ENCODE results near the gene ARVCF.

Gene ARVCF

DNA sequence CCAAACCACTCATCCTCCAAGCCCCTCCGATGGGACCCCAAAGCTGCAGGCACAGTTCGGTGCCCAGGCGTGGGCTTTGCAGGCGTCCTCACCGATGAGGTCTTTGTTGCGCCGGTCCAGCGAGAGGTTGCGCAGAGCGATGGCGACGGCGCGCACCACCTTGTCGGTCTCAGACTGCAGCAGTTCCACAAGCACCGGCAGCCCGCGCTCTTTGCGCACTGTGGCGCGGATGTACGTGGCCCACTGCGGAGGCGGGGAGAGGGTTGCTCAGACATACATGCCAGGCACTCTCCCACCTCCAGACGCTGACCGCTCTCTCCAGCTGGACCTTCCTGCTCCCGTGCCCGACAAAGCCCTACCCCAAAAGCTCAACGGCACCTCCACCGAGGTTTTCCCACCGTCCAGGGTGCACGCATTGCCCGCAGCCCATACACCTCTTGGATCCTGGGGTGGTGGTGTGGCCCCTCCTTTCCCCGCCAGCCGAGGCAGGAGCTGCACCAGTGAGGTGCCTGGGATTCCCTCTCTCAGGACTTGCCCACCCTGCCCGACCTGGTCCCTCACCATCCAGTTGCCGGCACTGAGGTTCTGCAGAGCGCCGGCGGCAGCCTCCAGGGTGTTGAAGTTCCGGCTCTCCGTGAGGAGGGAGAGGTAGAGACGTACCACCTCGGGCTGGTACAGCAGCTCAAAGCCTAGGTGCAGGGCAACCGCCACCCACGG is 42.9 kb downstream of the ARVCF start:
- no peak for DNase-seq (ENCODE audit: low read depth in 2 of 2)

DNA sequence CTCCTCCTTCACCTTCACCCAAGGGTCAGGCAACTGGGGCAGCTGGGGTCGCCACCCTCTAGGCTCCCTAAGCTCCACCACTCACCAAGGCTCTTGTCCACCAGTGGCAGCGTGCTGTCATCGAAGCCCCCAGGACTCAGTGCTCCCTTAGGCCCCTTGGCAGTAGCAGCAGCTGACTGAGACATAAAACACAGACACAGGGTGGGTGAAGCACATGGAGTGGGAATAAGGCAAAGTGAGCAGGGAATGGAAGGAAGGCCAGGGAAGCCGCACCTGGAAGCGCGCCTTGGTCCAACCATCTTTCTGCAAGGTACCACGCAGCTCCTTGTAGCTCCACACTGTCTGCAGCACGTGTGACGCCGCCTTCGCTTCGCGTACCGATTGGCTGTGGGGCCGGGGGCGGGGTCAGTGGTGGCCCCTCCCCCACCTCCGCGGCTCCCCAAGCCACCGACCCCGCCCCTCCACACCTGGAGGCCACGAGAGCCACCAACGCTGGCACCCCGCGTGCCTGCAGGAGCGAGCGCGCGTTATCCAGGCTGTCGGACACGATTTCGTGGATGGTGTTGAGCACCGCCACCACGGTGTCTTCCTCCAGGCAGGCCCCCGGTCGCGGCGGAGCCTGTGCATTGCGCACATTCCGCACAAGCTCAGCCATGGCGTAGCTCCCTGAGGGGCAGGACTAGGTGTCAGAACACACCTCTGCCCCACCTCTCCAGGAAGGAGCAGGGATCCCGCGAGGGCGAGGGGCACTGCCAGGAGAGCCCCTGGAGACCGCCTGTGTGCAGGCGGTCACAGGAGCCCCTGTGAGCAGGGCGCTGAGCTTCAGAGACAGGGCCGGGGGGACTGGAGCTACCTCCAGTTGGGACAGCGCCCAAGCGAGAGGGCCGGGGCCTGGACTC is 43.7 kb downstream of the ARVCF start:
- no peak for DNase-seq (ENCODE audit: low read depth in 2 of 2)

DNA sequence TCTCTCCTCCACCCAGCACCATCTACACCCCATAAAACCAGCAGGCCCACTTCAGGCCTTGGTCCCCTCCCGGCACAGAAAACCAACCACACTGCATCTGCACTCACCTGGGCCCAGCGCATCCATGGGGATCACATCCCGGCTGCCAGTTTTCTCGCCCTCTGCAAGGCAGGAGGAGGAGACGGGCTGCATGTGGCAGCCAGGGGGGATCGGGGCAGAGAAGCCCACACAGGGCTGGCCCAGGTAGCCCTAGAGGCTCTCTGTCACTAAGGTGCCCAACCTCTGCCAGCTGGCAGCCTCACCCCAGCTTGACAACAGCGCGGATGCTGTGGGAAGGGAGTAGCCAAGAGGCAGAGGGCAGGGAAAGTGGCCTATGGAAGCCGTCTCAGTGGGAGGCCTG is 44.4 kb downstream of the ARVCF start:
- DNase-seq (ENCODE audit: low read depth in 2 of 2), result no peak

DNA sequence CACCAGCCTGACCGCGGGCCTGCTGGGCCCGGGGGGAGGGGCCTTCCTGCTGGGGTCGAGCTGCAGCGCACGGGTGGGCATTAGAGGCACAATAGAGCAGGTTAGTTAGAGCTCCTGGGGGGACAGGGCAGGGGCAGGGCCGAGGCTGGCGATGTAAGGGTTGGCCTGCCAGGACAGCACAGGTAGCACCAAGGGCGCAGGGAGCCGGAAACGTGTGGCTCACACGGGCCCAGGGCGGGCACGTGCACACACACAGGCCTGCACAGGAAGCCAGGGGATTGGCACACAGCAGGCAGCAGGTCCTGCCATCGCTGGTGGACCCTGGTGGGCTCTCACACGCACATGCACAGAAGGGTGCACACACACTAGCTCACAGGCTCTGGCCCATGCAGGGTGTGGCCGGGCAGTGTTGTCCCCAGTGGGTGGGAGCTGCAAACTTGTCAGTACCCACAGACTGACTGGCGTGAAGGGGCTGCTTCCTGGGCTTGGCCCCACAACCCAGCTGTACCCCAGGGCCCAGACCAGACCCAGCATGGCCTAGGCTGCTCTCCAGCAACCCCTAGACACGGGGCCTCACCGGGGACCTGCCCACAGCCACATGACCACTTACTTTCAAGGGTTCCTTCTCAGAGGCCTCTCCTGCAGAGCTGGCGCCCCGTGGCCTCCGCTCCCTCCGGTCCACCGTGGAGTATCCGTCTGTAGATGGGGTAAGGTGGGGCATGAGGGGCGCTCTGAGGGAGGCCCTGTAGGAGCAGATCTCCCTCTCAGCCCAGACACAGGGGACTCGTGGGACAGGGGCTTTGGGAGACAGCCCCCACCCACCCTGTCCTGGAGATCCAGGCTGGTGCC is 45.1 kb downstream of the ARVCF start:
- no peak for DNase-seq (ENCODE audit: low read depth in 2 of 2)

DNA sequence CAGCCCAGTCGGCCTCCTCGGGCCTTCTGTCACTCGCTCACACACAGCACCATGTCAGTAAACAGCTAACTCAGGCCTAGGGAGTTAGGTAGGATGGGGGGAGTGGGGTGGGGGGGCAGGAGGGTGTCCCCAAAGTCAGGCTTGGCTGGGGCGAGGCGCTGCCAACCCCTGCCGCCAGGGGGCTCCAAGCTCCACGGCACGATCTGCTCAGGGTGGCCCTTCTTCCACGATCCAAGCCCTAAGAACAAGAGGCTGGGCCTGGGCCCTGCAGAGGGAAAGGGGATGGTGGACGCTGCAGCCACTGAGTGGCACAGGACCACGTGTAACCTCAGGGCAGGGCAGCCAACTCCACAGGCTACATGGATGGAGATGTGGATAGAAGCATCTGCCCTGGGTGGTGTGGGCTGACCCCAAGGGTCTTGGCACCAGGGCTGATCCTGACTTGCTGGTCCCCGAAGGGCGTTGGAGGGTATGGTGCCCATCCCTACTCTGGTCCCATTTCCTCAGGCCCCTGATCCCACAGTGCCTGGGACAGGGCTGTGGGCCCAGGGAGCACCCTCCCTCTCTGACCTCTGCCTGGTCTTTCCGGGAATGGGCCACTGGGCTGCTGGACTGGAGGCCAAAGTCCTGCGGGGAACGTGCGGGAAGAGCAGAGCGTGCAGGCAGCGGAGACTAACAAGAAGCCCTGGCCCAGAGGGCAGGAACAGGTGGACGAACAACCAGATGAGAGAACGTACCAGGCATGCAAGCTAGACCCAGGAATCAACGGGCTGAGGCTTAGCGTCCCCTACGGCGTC is 45.9 kb downstream of the ARVCF start:
- DNase-seq (ENCODE audit: low read depth in 2 of 2), result no peak

DNA sequence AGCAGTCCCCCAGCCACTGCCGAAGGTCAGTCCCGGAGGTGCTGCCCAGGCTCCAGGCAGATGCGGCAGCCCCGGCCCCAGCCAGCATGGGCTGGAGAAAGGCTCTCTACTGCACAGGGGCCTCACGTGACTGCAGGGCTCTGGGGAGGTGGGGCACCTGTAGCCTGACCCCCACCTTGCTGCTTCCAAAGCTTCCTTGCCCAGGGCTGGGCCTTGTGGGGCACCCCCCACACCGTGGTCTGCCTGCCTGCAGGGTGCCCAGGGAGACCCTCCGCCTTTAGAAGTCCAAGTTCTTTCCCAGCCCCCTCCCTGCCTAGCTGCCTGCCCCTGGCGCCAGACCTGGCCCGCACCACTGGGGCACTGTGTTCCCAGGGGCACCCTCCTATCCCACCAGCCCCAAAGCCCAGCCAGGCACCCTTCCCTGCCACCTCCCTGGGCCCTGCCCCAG is 46.6 kb downstream of the ARVCF start:
- no peak for DNase-seq (ENCODE audit: low read depth in 2 of 2)

DNA sequence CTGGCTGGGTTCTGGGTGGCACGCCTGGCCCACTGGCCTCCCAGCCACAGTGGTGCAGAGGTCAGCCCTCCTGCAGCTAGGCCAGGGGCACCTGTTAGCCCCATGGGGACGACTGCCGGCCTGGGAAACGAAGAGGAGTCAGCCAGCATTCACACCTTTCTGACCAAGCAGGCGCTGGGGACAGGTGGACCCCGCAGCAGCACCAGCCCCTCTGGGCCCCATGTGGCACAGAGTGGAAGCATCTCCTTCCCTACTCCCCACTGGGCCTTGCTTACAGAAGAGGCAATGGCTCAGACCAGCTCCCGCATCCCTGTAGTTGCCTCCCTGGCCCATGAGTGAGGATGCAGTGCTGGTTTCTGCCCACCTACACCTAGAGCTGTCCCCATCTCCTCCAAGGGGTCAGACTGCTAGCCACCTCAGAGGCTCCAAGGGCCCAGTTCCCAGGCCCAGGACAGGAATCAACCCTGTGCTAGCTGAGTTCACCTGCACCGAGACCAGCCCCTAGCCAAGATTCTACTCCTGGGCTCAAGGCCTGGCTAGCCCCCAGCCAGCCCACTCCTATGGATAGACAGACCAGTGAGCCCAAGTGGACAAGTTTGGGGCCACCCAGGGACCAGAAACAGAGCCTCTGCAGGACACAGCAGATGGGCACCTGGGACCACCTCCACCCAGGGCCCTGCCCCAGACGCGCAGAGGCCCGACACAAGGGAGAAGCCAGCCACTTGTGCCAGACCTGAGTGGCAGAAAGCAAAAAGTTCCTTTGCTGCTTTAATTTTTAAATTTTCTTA is 47.3 kb downstream of the ARVCF start:
- no peak for DNase-seq (ENCODE audit: low read depth in 2 of 2)

DNA sequence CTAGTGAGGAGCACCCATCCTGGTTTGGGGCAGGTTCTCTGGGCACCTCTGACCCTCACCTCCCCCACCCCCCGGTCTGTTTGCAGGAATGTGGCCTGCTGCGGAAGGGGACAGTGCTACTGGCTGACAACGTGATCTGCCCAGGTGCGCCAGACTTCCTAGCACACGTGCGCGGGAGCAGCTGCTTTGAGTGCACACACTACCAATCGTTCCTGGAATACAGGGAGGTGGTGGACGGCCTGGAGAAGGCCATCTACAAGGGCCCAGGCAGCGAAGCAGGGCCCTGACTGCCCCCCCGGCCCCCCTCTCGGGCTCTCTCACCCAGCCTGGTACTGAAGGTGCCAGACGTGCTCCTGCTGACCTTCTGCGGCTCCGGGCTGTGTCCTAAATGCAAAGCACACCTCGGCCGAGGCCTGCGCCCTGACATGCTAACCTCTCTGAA is 48.2 kb downstream of the ARVCF start:
- no peak for DNase-seq (ENCODE audit: low read depth in 2 of 2)

DNA sequence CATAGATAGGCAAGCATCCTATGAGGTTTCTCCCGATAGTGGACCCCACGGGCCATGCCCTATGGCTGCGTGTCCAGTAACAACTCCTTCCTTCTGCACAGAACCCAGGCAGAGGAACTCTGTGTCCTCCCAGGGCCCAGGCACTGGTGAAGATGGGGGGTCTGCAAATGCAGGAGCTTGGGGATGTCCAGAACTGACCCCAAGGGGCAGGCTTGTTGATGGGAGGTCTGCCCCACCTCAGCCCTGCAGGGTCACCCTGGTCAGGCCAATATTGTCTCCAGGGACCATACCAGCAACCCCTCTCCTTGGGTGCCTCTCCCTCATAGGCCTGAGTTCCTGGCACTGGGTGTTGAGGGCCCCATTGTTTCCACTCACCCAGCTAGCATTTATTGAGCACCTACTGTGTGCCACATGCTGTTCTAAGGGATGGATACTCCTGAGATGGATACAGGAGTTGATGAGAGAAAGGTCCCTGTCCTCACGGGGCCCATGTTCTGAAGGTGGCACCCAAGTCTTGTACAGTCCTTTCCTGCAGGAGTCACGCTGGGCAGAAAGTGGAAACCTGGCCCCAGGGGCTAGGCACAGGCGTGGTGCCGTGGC is 48.7 kb downstream of the ARVCF start:
- no peak for DNase-seq (ENCODE audit: low read depth in 2 of 2)

DNA sequence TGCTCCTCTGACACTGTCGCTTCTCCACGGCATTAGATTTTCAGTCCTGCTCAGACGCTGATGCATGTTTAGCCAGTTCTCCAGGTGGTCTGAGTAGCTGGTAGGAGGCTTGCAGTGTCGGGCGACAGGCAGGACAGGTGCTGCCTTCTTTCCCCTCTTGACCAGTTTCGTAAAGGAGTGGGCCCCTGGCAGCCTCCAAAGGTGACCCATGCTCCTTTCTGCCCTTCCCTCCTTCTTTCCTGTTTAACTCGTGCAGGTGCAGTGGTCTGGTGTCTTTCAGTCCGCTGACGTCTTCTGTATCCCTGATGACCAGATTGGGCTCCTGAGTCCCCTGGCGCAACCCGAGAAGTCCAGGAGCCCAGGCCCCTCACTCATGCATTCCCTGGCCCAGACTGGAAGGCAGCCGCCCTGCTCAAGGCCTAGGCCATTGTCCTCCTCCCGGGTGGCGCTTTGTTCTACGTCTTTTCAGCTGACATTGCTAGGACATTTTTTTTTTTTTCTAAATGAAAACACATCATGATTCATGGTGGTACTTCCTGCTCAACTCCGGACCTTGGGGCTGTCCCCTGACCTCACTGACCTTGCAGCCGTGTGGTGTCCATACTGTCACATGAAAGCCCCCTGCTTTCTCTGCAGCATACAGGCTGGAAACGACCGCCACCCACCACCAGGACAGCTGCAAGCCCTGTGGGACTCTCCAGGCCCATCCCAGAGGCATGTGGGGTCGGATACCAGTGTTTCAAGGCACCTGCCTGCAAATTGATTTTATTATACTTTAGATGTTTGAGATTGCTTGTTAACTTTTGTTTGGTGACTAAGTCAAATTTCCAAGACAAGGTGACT is 49.5 kb downstream of the ARVCF start:
- no peak for DNase-seq (ENCODE audit: low read depth in 2 of 2)

DNA sequence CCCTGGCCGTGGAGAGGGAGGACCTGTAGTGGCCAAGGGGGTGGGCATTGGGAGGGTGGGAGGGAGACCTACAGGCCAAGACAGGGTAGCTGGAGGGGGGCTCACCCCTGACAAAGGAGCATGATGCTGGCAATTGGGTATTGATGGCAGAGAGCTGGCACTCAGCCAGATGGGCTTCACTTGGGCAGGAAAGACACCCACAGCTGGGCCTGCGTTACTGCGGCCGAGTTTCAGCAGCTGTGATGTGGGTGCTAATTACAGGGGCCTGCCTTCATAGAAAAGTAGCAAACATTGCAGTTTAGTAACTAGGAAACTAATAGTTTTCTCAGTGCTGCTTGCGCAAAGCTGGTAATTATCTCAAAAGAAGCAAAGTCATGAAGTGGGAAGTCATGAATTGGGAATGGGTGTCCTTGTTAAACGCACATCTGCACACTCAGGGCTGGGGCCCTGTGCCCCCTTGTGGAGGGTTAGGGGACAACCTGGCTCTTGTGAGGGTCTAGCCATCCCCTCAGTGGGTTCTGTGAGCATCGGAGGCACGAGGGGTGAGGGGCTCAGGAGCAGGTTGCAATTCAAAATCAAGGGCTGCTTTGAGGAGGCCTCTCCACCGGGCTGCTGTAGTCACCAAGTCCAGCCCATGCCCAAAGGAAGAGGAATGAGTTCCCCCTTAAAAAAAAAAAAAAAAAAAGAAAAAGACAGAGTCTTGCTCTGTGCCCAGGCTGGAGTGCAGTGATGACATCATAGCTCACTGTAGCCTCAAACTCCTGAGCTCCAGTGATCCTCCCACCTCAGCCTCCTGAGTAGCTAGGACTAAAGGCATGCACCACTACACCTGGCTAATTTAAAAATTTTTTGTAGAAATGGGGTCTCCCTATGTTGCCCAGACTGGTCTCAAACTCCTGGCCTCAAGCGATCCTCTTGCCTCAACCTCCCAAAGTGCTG is 50.6 kb downstream of the ARVCF start:
- no peak for DNase-seq (ENCODE audit: low read depth in 2 of 2)

DNA sequence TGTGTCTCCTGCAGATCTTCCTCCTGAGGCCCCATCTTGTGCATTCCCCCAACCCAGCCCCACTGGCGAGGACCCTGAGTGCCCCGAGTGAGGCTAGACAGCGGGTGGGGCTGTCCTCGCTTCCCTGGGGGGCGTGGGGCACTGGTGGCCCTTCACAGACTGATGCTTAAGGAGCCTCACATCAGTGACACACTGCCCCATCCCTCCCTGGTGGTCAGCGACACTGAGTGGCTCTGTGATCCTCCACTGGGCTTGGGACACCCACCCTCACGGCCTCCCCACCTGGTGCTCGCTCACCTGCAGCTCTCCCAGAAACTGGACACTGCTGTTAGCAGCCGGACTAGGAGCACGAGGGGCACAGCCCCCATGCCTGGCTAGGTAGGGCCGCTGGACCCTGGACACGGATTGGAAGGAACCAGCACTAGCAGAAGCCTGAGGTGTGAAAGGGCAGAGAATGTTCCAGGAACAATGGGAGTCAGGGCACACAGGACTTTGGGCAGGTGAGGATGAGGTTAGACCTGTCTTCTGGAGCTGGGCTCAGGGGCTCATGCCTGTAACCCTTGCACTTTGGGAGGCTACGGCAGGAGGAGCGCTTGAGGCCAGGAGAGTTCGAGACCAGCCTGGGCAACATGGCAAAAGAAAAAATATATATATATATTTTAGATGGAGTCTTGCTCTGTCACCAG is 51.8 kb downstream of the ARVCF start:
- no peak for DNase-seq (ENCODE audit: low read depth in 2 of 2)

DNA sequence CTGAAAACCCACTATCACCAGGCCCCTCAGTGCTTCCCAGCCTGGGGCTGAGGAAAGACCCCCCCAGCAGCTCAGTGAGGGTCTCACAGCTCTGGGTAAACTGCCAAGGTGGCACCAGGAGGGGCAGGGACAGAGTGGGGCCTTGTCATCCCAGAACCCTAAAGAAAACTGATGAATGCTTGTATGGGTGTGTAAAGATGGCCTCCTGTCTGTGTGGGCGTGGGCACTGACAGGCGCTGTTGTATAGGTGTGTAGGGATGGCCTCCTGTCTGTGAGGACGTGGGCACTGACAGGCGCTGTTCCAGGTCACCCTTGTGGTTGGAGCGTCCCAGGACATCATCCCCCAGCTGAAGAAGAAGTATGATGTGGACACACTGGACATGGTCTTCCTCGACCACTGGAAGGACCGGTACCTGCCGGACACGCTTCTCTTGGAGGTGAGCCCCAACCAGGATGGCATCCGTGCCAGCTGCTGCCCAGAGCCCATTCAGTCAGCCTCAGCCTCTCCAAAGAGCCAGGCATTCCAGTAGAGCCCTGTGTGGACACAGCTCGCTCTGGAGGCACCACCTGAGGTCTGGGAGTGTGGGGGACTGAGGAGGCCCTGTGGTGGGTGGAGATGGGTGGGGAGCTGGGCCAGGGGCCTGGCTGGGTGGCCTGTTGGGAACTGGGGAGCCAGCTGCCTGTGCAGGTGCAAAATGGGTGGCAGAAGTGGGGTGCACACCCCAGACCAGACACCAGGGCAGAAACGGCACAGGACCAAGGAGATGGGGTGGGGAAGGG is 52.6 kb downstream of the ARVCF start:
- DNase-seq (ENCODE audit: low read depth in 2 of 2), result no peak

DNA sequence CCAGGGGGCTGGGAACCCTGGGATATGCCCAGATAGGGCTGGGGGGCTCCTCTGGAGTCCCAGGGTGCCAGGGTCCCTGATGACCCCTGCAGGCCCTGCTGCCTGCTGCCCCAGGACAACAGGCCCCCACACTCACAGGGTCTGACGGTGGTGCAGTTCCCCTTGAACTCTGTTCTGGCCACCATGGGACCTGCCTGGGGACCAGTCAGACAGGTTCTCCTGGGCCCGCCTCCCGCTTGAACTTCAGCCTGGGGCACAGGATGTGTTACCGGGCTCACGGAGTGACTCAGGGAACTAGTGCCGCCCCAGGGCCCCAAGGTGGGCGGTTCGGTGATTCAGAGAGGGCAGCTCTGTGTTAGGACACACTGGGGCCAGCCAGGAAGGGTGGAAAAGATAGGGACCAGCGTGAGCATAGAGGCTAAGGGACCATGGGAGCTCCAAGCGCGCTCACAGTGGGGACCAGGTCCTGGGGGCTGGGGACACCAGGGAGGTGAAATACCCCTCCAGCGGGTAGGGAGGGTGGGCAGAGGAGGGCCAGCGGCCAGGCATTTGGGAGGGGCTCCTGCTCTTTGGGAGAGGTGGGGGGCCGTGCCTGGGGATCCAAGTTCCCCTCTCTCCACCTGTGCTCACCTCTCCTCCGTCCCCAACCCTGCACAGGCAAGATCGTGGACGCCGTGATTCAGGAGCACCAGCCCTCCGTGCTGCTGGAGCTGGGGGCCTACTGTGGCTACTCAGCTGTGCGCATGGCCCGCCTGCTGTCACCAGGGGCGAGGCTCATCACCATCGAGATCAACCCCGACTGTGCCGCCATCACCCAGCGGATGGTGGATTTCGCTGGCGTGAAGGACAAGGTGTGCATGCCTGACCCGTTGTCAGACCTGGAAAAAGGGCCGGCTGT is 53.5 kb downstream of the ARVCF start:
- DNase-seq (ENCODE audit: low read depth in 2 of 2), result no peak

DNA sequence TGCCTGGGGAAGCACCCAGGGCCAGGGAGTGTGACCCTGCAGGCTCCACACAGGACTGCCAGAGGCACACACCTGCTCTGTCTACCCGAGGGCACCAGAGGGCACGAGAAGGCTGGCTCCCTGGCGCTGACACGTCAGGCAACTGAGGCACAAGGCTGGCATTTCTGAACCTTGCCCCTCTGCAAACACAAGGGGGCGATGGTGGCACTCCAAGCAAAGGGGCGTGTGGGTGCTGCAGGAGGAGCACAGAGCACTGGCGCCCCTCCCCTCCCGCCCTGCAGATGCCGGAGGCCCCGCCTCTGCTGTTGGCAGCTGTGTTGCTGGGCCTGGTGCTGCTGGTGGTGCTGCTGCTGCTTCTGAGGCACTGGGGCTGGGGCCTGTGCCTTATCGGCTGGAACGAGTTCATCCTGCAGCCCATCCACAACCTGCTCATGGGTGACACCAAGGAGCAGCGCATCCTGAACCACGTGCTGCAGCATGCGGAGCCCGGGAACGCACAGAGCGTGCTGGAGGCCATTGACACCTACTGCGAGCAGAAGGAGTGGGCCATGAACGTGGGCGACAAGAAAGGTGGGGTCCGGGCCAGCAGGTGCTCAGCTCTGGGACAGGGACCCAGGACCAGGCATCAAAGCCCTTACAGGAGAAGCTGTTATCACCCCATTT is 54.2 kb downstream of the ARVCF start:
- no peak for DNase-seq (ENCODE audit: low read depth in 2 of 2)
